Measurements from ENCODE around the gene TGFBR3.

The TGFBR3 gene

DNA sequence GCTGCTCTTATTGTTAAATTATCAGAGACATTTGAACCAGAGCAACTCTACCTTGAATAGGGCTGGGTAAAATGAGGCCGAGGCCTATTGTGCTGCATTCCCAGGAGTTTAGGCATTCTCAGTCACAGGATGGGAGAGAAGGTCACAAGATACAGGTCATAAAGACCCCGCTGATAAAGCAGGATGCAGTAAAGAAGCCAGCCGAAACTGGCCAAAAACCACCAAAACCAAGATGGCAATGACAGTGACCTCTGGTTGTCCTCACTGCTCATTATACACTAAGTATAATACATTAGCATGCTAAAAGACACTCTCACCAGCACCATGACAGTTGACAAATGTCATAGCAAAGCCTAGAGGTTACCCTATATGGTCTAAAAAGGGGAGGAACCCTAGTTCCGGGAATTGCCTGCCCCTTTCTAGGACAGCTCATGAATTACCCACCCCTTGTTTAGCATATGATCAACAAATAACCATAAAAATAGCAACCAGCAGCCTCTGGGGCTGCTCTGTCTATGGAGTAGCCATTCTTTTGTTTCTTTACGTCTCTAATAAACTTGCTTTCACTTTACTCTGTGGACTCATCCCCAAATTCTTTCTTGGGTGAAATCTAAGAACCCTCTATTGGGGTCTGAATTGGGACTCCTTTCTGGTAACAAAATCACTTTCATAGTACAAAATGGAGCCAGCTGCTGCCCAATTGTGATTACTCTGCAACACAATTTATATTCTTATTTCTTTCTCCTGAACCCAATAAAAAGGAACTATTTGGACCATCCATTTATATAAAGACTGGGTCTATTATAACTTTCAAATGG is 179.6 kb downstream of the TGFBR3 start:
- no peak for DNase-seq

DNA sequence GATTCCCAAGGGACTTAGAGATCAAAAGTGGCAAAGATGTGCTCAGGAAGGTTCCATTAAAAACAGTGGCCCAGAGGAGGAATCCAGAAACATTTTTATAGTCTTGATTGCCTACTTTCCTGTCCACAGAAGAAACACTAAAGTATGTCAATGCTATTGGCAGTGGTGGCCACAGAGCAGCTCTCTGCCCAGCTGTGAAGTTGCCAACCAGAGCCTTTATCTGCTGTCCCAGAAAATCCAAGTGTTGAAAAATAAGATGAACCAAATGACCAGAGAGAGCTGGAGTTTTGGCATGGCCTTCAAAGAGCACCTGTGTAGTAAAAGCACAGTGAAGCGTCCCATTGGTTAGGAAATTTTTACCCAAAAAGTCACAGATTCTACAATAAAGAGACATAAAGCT is 181.2 kb downstream of the TGFBR3 start:
- no peak for DNase-seq

DNA sequence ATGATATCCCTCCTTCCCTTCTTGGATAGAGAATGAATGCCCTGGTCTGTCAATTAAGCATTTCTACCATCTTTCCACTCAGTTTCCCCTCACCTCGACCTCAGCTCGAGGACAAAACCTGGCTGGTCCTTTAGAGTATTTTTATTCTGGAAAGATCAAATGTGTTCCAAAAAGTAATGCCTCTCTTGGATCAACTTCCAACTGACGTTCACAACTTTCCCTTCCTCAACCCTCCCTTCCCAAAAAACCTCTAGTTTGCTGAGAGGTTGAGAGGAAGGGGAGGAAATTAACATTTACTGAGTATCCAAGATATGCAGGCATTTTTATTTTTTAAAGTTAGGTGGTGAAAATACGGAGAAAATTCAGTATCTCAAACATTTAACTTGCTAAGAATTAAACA is 182.9 kb downstream of the TGFBR3 start:
- DNase-seq: no peak

DNA sequence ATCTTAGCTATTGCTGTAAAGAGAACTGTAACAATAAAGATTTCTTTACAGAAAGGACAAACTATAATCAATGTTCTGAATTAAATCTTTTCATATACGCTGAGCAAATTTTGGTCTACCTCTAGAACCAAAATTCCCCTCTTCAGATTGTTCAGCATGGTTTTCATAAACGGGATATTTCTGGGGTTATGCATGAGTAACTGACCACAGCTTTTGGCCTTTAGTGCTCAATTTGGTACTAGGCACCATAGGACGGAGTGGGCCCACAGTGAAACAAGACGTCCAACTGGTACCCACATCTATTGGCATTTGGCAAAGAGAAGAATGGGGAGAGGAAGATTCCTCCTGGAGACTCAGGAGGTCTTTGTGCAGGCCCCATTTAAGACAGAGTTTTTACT is 184.5 kb downstream of the TGFBR3 start:
- DNase-seq: no peak

DNA sequence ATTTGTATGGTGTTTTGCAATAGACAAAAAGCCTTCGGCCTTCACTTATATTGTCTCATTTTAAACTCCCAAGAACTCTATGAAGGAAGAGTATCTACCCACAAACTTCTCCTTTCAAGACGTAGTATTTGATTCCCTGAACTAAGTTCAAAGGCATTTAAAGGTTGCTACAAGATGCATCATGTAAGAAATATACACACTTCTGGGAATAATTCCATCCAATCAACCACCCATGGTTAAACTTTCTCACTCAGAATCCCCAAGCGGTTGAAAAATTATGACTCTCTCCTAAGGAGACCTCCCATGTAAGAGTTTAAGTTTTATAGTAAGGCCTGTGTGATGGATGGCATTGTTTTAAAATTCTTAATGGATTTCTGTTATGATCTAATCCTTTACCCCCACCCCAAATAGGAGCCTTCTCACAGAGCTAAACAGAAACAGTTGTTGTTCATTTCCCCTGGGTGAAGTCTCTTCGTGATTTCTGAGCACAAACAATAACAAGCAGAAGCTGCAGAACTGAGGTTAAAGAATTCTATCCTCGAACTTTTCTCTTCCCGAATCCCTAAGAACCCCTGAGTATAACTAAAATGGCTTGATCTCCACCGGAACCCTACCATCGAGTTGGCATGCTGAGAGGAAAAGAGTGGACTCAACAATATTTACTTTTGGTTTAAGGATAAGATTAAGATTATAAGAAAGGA is 185.0 kb downstream of the TGFBR3 start:
- no peak for DNase-seq

DNA sequence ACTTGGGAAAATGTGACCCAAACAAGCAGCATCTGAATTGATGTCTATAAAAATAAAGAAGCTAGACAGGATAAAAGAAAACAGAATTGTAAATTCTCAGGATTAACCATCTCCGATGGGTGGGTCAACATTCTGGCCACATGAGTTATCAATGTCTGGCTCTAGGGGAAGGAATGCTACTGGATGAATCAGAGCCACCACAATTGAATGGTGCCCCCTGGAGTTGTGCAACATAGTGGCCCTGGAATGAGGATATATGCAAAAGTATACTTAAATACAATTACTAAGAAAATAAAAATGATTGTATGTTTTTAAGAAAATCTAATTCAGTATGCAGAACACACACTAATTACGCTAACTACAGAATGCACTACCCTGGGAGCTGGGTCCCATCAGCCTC is 185.6 kb downstream of the TGFBR3 start:
- no peak for DNase-seq

DNA sequence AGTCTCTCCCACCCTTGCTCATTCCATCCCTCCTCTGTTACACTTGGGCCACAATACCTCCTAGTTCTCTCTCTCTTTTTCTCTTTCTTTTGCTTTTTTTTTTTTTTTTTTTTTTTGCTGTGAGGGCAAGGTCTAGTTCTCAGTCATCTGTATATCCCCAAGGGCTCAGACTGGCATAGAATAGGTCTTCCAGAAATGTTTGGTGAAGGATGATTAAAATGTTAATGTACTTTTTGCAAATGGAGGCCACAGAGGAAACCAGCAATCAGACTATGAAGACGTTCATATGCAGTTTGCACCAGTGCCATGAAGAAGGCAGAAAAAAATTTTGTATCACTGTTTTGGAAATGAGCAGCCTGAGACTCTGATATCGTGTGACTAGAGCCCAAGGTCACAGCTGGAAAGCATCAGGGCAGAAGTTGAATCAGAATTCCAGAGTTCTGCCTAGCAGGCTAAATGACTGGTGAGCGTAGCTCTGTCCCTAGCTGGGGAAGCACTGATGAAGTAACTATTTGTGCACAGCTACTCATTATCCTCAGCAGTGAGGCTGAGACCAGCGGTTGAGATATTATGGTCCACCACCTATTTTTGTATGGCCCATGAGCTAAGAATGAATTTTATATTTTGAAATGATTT is 186.5 kb downstream of the TGFBR3 start:
- DNase-seq: no peak

DNA sequence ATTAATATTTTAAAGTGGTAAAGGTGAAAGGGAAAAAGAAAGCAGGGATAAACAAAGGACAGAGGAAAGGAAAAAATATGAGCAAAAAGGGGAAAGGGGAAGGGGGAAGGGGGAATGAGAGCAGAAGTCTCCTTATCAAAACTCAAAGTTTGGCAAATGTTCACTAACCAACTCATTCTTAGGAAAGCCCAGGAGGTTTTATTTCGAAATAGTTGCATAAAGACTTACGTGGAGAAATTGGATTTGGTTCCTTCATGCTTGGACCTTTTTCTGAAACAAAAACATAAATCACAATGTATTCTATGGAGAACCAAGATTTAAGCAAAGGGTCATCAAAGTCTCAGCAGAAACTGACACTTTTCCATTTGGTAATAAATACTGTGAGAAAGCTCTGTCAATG is 188.1 kb downstream of the TGFBR3 start:
- DNase-seq: peak; percentile 39

DNA sequence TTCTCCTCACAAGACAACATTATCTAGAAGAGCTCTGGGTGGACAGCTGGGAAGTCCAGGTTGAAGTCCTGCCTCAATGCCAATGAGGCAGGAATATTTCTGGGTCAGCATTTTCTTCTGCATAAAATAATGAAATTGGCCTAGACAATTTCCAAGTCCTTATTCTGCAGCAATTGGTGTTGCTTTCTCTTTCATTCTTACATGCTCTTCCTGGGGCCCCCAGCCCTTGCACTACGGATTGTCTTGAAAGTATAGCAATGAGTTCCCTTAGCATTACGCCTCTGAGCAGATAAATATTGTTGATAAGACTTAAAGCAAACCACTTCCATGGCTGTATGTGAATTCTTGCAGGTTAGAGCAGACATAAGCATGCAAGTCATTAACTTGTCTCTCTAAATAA is 188.5 kb downstream of the TGFBR3 start:
- DNase-seq: peak; percentile 63

DNA sequence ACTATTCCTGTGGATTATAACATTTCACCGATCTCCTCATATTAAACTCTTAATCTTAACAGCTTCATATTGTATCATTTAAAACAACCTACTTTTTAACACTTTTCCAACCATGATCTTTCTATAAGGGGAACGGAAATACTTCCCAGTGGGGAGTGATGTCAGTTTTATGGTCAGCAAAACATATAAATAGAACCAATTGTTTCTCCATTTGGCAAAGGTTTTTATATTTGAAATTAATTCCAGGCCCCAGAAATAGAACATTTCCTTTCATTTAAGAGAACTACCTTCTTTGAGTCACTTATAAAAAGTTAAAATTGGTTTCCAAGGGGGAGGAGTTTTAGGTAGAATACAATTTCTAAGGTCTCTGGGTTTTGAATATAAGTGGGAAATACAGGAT is 189.6 kb downstream of the TGFBR3 start:
- DNase-seq: no peak

DNA sequence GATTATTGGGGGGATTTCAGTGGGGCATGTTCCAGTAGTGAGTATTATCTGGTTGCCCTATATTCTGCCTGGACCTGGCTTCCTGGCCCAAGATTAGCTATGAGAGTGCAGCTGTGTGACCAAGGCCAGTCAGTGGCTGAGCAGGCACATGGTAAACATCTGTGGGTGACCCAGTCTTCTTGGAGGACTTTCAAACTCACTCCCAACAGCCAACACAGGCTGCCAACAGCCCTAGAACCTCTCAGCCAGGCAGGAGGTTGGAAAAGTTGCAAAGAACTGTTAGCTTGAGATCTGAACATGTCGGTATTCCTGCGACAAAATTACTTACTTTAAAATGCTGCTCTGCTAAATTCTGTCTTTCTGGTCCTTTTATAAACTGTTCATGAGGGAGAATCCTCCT is 192.4 kb downstream of the TGFBR3 start:
- DNase-seq: no peak

DNA sequence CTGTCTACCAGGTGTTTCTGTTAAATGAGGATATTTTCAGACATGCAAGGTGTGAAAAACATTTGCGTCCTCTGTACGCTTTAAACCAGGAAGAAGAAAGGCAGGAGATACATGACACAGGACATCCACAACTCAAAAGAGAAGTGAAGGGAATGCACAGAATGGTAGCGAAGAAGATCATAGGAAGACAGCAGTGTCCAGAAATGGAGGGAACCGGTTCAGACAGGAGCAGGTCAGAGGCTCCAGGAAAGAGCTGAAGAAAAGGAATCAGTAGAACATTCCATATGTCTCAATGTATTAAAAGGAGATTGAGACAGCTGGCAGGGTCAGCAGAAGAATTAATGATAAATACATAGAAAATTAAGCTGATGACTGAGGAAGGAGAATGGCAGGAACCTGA is 194.4 kb downstream of the TGFBR3 start:
- DNase-seq: no peak

DNA sequence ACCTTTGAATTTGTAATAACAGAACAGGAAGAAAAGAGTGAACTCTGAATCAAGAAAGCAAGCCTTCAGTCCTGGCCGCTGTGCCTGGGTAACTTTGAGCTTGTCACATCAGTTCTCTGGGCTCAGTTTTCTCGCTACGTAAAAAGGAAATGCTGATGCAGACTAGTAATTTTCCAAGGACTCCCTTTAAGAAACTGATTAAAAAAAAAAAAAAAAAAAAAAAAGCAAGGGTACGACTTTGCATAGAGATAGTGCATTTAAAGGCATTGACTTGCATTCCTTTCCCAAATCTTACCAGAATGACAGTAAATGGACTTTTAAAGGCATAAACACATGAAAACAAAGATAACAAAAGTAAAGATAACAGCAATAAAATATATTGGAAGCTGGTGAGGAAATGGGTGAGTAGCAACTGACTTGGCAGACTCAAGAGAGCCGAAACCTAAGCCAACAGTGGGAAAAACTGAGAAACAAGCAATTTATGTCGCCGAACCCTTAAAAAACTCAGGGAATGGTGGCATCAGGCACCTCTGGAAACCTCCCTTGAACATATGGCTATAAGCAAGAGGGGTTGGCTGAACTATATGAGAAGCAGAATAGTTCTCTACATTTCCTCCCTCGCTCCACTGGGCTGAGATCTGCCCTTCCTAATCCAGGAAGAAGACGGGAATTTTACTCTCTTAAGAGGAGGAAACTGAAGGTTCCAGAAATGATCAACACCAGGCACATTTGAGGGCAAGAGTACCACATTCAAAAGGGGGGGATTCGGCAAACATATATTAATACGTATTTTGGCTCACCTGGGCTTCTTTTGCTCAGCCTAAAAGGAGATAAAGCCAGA is 196.1 kb downstream of the TGFBR3 start:
- no peak for DNase-seq

DNA sequence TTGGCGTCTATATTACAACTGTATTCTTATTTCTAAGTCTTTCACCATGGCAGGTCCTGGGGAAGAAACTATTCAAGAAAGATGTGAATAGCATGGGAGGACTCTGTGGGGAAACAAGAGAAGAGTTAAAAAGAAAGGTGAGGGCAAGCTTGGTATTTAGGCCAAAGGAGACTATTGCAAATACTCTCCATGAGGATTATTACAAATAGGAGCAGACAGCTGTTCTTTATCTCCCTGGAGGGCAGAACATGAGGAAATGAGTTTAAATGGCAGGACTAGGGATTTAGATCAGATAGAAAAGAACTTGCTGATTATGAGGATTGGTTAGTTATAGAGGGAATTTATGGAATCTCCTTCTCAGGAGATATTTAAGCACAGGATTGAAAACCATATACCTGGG is 198.5 kb downstream of the TGFBR3 start:
- DNase-seq: no peak

DNA sequence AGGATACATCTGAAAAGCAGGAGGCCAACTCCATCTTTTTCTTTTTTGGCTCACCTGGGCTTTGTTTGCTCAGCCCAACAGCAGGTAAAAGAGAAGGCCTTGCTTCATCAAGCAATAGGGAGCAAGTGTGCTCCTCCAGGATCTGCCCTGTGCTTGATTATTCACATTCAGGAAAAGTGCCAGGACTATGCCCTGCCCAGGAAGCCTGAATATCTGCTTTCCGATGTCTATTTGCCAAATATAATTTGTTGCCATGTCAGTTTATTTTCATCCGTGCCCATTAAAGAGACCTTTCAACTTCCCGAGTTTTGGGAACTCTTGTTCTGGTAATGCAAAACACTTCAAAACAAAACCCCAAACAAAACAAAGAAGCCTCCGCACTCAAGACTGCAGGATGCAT is 200.0 kb downstream of the TGFBR3 start:
- no peak for DNase-seq

DNA sequence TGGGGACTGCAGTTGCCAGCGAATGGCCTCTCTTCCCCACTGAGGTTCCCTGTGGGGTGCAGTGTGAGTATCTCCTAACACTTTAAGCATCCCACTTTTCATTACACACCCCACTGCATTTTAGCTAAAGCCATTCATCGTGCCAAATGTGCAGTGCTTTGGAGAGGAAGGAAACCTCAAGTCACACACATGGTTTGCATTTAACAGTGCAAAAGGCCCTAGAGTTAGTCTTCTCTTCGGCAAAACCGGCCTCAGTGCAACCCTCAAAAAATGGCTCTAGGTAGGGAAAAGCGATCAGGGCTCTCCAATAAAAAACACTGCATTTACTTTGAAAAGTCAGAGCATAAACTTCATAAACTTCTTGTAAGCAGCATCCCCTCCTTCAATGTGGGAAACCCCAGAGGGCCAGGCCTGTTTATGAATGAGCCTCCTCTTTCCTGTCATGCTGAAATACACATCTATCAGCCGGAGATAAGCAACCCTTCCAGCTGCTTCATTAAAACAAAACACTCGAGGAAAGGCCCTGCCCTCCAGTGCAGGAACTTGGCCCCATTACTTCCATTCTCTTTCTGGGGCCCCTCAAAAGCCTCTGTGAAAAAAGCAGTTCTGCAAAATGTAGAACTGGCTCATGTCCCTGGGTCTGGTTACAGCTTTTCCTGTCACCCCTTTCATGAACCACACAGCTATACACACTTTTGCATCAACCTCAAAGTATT is 201.3 kb downstream of the TGFBR3 start:
- DNase-seq: no peak

DNA sequence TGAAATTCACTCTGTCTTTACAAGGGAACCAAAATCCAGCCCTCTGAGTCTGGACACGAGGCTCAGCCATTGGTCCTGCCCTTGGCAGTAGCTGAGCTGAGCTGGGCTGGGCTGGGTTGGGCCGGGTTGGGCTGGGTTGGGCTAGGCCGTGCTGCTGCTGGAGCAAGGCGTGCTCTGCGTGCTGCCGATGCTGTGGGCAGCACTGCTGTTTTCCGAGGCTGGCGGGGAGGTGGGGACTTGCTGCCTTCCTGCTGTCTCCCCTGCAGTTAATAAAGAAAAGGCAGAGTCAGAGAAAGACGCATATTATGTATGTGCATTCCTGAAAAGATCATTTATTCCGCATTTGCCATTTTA is 202.4 kb downstream of the TGFBR3 start:
- no peak for DNase-seq

DNA sequence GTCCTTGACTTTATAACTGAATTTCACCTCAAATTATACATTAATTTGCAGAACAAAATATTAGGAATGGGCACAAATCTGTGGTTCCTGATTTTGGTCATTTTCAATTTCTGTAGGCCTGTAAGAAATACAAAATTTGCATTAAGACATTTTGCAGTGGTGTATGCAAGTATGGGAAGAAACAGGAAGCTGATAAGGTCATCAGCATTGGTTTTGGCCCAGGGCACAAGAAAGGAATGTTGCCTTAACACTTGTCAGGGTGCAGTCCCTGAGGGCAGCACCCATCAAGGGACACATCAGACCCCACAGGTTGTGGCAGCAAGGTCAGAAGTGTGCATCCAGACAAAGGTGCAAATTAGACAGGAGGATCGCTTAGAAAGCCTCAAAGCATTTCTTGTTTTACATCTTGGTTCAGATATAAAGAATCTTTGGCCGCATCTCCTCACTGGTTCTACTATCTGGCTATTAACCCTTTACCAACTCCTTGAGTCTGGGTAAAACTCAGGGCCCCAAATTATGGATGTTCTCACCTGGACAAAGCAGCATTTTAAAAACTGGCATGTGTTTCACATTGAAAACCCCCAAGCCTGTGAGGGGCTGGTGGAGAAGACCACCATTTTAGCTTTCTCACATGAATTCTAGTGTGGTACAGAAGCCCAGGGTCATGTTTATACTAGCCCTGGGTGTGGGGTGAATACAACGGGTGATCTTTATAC is 202.9 kb downstream of the TGFBR3 start:
- peak; percentile 31 for DNase-seq

DNA sequence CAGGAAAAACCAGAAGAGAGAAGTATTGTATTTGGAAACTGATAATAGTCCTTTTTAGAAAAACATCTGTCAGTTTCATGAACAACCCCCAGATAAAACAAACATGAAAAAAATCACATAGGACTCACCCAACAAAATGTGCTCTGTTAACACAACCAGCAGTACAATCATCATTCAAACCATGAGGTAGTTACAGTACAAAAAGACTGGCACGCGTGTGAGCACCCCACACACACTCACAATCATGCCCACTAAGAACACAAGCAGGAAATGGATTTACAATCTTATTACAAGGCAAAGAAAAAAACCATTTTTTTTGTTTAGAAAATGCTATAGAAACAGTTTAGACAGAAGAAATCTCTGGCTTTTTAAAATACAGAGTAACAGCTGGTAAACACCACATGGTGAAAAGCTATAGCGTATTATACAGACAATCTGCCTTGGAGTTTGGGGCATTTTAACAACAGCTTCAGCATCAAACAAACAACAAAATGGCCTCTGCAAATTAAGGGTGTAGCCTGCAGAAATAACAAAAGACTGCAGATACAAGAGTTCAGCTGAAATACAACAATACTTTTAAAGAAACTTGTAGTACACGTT is 205.3 kb downstream of the TGFBR3 start:
- DNase-seq: no peak

DNA sequence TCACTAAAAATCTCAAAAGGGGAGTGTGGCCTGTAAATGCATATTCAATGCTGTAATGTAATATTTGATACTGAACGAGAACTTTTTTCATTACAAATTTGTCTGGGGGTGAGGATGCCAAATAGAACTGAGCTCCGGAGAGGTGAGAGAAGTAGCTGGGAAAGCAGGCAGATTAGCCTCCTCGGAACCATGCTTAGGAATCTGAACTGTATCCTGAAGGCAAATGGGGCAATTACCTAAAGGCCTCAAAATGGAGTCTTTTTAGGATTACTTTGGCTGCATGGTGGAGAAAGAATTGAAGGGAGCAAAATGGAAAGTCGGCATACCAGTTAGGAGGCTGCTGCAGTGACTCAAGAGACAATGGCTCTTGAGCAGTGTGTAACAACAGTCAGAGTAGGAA is 206.5 kb downstream of the TGFBR3 start:
- DNase-seq: no peak

DNA sequence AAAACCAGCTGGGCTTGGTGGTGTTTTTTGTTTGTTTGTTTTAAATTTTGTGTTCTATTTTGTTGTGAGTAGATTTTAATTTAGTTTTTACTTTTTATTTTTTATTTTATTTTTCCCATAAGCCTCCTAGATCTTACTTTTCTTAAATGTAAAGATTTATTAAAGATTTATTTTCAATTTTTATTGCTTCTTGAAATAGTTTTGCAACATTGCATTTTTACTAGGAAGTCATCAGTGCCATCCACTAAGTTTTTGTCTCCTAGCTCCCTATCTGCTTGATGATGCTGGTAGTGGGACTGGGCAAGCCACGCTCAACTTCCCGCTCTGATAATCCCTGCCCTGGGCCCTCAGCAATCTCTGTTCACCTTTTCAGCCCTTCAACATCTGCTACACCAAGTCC is 209.9 kb downstream of the TGFBR3 start:
- no peak for DNase-seq

DNA sequence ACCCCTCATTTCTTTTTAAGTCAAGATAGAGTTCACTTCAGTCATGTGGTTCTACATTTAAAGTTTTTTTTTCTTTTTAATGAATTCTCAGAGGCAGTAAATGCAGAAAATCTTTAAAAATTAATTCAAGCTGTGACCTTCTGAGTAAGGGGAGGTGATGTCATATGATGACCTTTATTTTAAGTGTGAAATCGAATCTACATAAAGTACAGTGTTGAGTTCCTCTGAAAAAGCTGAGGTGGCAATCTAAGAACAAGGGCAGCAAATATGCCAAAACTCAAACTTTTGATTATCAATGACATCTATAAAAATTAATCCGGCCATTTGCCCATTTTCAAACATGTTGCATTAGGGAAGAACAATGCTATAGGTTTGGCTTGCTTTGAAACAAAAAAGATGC is 211.8 kb downstream of the TGFBR3 start:
- DNase-seq: no peak

Measured in inflammatory macrophage treated with lipopolysaccharide for 4 hours (primary cell).